GM21528 (cell line): ENCODE results near the gene TPRX1.
"Not testable (repeated sequence)": the region's sequence is repeated elsewhere in the genome, so short reads cannot be mapped to it uniquely, and the experiment has no call there.

Source experiments
- ATAC-seq: cut with Tn5 transposase; IDR thresholded peaks from one replicate; pipeline ENCODE4 v1.9.1; 2021; ENCODE audit warnings: mild to moderate bottlenecking, moderate library complexity; ENCODE audit not compliant: unreplicated experiment, low FRiP score

TPRX1 gene

GRCh38 chr19:47769534-47769933 is 34.8 kb downstream of the TPRX1 start:
- ATAC-seq = no peak

- no peak for ATAC-seq
Measured at GRCh38 chr19:47768604-47769003, 35.7 kb downstream of the TPRX1 start.

- no peak for ATAC-seq
Measured at GRCh38 chr19:47767349-47767748, 37.0 kb downstream of the TPRX1 start.

DNA sequence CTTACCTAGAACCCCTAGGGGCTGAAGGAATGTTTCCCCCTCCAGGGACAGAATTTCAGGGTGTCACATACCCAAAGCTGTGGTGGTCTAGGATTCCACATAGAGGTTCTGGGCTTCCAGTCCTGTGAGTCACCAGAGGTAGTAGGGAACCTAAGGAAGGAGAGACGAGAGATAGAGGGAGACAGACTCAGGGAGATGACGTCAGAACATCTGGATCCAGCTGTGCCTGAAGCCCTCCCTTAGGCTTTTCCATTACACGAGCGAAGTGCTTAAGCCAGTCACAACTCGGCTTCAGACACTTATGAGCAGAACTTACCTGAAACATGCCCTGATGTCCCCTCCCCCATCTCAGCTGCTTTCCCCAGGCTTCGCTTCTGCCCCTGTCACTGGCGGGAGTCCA is 37.7 kb downstream of the TPRX1 start:
- no peak for ATAC-seq

DNA sequence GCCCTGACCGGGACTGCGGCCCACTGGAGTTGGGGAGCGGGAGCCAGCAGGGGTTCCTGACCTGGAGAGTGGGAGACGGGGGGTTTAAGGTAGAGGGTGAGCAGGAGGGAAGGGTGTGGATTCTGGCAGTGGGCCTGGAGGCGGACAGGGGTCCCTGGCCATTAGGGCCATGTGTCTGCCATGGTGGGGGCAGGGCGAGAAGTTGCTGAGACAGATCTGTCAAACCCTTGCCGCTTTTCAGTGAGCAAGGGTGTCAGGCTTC is 38.1 kb downstream of the TPRX1 start:
- no peak for ATAC-seq

DNA sequence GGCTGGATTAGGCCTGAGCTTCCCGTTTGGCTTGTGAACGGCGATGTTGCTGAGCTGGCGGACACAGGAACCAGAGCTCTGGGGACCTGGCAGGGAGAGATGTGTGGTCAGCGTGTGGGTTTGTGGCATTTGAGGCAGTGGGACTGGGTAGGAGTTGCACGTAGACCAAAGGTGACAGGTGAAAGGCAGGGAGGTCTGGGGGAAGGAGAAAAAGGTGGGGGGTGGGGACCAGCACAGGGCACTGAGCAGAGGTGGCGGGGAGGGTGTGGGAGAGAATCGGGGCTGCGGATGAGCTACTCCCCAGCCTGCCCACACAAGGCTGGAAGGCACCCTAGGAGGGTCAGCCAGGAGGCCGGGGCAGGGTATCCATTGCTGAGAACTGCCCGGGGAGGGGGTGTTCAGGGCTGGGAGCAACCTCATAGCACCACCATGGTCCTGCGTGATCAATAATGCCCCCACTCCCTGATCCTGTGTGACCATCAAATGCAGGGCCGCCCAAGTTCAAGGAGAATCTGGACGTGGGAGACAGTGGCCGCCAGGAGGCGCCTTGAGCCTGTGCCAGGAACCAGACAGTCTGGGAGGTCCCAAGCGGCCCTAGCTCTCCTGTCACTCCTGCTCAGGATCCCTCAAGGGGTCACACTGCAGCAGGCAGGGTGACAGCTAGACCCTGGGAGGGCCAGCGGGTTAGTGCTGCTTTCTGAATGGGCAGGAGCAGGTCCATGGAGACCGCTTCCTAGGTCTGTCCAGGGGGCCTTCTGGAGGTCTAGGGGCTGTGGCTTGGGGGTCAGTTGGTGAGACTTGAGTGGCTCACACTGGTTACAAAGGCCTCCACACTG is 38.6 kb downstream of the TPRX1 start:
- no peak for ATAC-seq

DNA sequence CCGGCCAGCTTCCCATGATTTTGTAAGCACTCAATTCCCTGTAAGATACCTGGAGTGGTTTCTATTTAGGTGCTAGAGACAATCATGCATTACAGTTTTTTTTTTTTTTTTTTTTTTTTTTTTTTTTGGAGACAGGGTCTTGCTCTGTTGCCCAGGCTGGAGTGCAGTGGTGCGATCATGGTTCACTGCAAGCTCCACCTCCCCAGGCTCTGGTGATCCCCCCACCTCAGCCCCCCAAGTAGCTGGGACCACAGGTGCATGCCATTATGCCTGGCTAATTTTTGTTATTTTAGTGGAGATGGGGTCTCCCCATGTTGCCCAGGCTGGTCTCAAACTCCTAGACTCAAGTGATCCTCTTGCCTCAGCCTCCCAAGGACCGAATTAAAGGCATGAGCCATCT is 39.6 kb downstream of the TPRX1 start:
- not testable (repeated sequence) for ATAC-seq

DNA sequence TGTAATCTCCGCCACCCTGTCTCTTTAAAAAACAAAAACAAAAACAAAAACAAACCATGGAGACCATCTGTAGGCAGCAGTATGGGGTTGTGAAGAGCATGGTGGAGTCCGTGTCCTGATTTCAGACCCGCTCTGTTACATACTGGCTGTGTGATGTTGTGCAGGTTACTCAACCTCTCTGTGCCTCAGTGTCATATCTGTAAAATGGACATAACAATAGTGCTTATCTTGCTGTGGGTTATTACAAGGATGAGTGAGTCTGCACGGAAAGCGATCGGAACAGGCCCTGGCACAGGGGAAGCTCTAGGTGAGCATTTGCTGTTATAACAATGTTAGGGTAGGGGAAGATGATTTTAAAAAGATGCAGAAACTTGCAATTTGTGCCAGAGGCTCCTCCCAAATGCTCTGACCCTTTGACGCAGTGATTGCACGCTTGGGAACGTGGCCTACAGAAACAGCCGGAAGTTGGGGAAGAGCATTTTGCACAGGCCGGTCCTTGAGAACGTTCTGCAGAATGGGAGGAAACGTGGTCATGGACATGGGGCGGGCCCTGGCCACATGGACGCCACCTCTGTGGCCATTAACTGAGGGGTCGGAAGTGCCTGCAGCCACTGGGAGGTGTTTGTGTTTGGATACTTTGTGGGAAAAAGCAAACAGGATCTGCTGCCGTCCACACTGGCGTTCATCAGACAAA is 41.6 kb downstream of the TPRX1 start:
- ATAC-seq = no peak

DNA sequence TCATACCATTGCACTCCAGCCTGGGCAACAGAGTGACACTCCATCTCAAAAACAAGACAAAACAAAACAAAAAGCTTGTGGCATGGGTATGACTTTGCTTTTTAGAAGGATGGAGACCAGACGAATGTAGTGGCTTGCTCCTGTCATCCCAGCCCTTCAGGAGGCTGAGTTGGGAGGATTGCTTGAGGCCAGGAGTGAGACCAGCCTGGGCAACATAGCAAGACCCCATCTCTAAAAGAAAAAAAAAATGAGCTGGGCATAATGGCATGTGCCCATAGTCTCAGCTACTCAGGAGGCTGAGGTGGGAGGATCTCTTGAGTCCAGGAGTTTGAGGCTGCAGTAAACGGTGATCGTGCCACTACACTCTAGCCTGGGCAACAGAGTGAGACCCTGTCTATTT is 42.2 kb downstream of the TPRX1 start:
- no peak for ATAC-seq

DNA sequence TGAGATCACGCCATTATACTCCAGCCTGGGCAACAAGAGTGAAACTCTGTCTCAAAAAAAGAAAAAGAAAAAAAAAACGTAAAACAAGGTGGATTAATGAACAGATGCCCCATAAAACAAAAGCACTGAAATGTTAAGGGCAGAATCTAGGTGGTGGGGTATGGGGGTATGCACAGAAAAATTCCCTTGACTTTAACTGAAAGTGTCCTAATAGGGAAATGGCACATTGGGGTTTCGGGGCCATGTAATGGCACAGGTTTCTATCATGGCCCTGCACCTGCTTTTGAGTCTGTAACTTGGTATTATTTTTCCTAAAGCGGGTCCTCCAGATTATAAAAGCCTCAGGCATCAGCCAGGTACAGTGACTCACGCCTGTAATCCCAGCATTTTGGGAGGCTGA is 42.8 kb downstream of the TPRX1 start:
- ATAC-seq = no peak

DNA sequence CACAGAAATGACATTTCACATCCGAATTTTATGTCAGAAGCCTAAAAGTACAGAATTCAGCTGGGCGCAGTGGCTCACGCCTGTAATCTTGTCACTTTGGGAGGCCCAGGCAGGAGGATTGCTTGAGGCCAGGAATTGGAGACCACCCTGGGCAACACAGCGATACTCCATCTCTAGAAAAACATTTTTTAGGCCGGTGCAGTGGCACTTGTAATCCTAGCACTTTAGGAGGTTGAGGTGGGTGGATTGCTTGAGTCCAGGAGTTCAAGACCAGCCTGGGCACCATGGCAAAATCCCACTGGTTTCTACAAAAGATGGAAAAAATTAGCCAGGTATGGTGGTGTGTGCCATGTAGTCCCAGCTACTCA is 43.7 kb downstream of the TPRX1 start:
- ATAC-seq = no peak

- ATAC-seq = no peak
Measured at GRCh38 chr19:47758443-47758804, 45.9 kb downstream of the TPRX1 start.

- ATAC-seq = no peak
Measured at GRCh38 chr19:47757617-47758442, 46.5 kb downstream of the TPRX1 start.

DNA sequence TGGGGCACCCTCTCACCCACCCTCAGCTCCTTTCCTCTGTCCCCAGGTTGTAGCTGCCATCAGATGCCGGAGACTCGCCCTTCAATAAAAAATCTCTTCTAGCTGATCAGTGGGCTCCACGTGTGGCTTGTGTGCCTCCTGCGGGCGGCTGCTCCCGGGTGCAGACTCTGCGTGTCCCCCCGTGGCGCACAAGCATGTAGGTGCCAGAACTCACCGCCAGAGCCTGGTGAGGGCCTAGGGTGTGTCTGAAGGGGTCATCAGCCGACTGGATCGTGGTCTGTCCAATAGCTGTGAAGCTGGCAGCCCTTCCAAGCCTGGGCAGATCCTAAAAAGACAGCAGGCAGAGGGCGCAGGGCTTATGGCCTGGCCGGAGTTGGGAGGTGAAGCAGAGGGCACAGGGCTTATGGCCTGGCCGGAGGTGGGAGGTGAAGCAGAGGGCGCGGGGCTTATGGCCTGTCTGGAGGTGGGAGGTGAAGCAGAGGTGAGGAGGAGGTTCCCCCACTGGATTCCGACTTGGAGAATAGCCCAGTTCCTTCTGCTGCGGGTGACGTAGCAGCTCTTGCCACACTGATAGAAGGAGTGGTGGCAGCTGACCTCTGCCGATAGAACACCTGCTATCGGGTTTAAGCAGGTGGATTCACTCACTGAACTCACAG is 47.3 kb downstream of the TPRX1 start:
- no peak for ATAC-seq

GRCh38 chr19:47756627-47756929 is 47.8 kb downstream of the TPRX1 start:
- ATAC-seq = no peak

DNA sequence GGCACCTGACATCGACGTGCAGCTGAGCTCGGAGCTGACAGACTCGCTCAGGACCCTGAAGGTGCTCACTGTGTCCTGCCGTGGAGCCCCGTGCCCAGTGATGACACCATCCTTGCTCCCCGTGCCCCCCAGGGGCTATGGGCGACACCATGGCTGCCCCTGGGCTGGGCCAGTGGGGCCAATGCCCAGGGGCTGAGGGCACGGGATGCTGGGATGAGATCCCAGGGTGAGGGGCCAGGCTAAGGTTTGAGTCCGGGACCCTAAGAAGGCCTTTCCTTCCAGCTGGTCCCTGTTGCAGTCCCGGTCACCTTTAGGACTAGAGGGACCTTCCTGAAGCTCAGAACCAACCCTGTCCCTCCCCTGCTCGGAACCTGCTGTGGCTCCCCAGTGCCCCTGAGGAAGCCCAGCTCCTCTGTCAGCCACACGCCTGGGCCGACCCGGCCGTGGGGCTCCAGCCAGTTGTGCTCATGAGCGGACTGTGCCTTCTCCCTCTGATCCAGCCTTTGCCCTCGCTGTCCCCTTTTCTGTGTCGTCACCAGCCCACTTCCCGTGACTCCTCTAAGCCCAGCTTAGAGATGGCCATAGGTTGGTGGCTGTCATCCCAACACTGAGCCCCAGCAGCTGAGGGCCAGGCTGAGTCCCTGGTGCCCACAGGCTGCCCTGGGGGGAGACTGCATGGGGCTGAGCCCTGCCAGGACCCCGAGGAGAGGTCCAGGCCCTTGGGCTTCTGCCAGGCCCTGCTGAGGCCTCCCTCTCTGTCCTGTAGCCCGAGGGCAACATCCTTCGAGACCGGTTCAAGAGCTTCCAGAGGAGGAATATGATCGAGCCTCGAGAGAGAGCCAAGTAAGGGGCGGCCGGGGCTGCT is 48.4 kb downstream of the TPRX1 start:
- no peak for ATAC-seq

DNA sequence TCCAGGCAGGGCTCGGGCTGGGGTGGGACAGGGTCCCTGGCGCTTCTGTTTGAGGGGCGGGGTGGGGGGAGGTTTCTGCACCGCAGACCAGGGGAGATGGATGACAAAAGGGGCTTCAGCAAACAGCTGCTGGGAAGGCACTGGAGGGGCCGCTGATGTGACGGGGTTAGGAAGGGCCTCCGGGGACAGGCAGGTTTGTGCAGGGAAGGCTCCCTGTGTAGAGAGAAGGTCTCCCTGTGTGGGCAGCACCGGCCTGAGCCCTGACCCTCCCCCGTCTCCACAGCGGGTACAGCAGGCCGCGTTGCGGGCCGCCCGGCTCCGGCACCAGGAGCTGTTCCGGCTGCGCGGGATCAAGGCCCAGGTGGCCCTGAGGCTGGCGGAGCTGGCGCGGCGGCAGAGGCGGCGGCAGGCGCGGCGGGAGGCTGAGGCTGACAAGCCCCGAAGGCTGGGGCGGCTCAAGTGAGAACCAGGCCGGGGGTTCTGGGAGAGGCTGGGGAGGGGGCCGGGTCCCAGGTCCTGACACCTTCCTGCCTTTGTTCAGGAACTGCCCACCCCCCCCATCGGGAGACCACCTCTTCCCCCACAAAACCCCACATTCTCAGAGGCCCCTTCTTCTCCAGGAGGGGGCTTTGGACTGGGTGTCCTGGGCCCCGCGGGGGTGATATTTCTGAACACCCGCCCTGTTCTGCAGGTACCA is 49.1 kb downstream of the TPRX1 start:
- no peak for ATAC-seq

- no peak for ATAC-seq
Measured at GRCh38 chr19:47754206-47755064, 49.9 kb downstream of the TPRX1 start.
